Stimulated activated naive CD8-positive, alpha-beta T cell treated with anti-CD3 and anti-CD28 coated beads, Interleukin-15, Interleukin-2, amounts not matched to agents 100 U/mL and 50 U/mL, for 24 hours (primary cell): ENCODE results near the gene PHTF2.
"Not testable (repeated sequence)": the region's sequence is repeated elsewhere in the genome, so short reads cannot be mapped to it uniquely, and the experiment has no call there.

Experiments used
- ATAC-seq: fragments of 150-1000 bp; cut with Tn5 transposase; one replicate; pipeline ENCODE4 v1.10.0; 2021
- DNase-seq: peaks from one replicate; pipeline ENCODE4 v3.0.0; 2021

Gene PHTF2

DNA sequence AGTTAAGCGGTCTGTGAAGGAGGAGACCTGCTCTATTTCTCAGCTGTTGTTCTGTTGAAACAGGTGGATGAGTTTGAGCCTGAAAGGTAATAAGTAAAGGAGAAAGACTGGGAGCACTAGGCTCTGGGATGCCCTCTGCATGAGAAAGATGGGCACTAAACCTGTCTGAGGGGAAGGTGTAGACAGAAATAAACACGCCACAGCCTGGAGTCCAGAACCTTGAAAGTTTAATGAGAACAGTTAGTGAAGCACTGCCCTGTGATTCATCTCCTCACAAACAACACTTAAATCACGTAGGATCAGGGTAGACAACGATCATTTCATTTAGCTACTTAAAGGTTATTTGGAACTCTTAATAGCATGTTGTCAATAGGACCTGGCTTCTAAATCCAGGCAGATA lies 193.1 kb downstream of the PHTF2 start:
- no peak for ATAC-seq
- no peak for DNase-seq

DNA sequence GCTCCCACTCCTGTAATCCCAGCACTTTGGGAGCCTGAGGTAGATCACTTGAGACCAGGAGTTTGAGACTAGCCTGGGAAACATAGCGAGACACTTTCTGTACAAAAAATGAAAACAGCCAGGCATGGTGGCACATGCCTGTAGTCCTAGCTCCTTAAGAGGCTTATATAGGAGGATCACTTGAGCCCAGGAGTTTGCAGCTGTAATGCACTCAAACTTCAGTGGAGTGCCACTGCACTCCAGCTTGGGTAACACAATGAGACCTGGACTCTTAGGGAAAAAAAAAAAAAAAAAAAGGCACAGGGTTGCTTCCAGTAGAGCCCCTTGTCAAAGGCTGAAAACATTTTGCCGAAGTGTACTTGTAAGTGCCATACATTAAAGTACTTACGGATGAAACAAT lies 195.3 kb downstream of the PHTF2 start:
- no peak for DNase-seq
- ATAC-seq: no peak

DNA sequence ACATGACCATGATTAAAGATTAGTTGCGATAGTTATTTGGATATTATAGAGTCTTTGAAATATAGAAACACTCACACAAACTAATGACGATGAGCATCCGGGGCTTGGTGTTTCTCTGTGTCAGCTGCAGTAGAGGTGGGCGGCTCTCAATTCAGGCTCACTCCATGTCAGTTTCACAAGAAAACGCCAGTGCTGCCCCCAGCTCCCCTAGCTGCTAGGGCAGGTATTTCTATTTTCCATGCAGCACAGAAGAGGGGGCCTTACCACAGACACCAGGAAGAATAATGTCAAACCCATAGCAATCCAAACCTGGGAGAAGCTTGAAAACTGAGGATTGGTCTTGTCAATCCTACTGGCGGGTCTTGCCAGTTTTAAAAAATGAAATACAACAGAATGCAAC lies 197.1 kb downstream of the PHTF2 start:
- ATAC-seq: no peak
- no peak for DNase-seq

- ATAC-seq, DNase-seq: not testable (repeated sequence)
These were observed 200.6 kb downstream of the PHTF2 start for GRCh38 chr7:77999168-77999567.

DNA sequence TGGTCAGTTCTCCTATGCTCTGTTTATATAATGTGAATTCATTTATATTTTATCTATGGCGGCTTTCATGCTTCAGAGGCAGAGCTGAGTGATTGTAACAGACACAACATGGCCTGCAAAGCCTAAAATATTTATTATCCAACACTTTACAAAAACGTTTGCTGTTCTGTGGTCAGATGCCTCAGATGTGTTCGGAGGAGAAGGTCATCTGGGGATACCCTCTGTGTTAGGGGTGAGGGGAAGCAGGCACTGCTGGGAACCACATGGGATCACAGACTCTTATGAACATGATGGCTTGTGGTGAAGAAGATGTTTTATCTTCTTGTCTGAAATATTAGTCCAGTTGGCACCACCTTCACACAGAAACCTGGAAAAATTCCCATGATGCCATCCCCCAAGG lies 203.4 kb downstream of the PHTF2 start:
- DNase-seq: no peak
- no peak for ATAC-seq

DNA sequence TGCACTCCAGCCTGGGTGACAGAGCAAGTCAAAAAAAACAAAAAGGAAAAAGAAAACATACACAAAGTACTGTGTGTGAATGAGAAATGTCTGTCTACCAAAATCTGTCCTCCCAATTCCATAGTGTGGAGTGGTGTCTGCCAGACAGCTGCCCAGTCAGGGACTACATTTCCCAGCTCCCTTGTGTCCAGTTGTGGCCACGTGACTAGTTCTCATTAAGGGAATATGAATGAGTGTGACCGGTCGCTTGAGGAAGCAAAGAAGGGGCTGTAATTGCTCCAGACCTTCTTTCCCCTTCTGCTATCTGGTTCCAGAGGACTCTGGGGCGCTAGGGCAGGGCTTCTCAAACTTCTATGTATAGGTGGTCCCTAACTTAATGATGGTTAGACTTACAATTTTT lies 204.1 kb downstream of the PHTF2 start:
- no peak for ATAC-seq
- no peak for DNase-seq

DNA sequence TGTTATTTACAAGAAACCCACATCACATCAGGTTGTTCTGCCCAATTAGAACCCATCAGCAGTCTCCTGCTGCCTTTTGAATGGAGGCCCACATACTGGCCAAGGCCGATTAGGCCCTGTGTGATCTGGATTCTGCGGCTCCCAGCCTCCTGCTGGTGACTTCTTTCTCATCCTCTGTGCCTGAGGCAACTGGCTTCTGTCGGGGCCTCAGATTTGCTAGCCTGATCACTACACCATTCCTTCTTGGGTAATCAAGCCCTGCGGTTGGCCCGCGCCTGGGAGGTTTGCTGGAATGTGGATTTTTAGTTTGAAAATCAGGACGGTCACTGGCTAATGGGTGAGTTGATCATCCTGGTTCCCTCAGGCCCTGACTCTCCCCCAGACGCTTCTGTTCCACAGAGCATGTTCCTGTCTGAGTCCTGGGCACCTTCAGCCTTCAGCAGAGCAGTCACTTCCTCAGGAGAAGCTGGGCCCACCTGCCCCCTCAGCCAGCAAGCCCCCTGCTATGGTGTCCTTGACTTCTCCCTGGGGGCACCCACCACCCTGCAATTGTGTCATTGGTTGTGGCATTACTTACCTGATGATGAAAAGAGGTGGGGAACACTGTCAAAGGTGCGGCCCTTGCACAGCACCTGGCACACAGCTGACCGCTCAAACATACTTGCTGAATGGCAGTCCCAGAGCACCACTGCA lies 207.6 kb downstream of the PHTF2 start:
- ATAC-seq: no peak
- DNase-seq: no peak
